Measurements from ENCODE around the gene EPHA10.

The EPHA10 gene

GRCh38 chr1:37755290-37755689 lies 9.6 kb downstream of the EPHA10 start:
- Histone ChIP-seq H3K4me1 (ENCODE audit: control insufficient read depth in 5 of 5, insufficient read depth in 5 of 5, low read length in 5 of 5) (peaks cover 0 to 4% (median 0%) of the 10 kb centered on the region in 5 donors), H3K9ac (ENCODE audit: low read length in 5 of 5) (no peak overlapping the region), H3K27me3 (ENCODE audit: control insufficient read depth in 5 of 5, insufficient read depth in 4 of 5, low read length in 5 of 5) (peaks cover 15 to 55% (median 34%) of the 10 kb centered on the region in 5 donors), H3K27ac (ENCODE audit: low read depth, low read length) (no peak overlapping the region), H3K36me3 (ENCODE audit: control insufficient read depth in 5 of 5, insufficient read depth in 5 of 5, low read length in 5 of 5) (no peaks in the 10 kb centered on the region), H3K4me3 (ENCODE audit: low read depth in 1 of 5, low read length in 5 of 5) (no peak overlapping the region), H3K9me3 (ENCODE audit: control insufficient read depth in 5 of 5, low read length in 5 of 5) (no peaks in the 10 kb centered on the region)

GRCh38 chr1:37753473-37754321 lies 11.2 kb downstream of the EPHA10 start:
- H3K36me3 ChIP-seq (ENCODE audit: control insufficient read depth in 5 of 5, insufficient read depth in 5 of 5, low read length in 5 of 5): no peaks in the 10 kb centered on the region

GRCh38 chr1:37752583-37753471 lies 12.1 kb downstream of the EPHA10 start:
- Histone ChIP-seq H3K4me3 (ENCODE audit: low read depth in 1 of 5, low read length in 5 of 5) (peak overlapping the region in 3 of 5 donors; percentile 29 to 56 (median 55)), H3K27ac (ENCODE audit: low read depth, low read length) (no peak overlapping the region), H3K27me3 (ENCODE audit: control insufficient read depth in 5 of 5, insufficient read depth in 4 of 5, low read length in 5 of 5) (peaks cover 12 to 40% (median 30%) of the 10 kb centered on the region in 5 donors), H3K9ac (ENCODE audit: low read length in 5 of 5) (no peak overlapping the region), H3K9me3 (ENCODE audit: control insufficient read depth in 5 of 5, low read length in 5 of 5) (no peaks in the 10 kb centered on the region), H3K36me3 (ENCODE audit: control insufficient read depth in 5 of 5, insufficient read depth in 5 of 5, low read length in 5 of 5) (no peaks in the 10 kb centered on the region), H3K4me1 (ENCODE audit: control insufficient read depth in 5 of 5, insufficient read depth in 5 of 5, low read length in 5 of 5) (peaks cover 0 to 4% (median 0%) of the 10 kb centered on the region in 5 donors)

More at GRCh38 chr1:37753473-37754321, 11.2 kb downstream of the EPHA10 start:
- Histone ChIP-seq H3K4me3 (ENCODE audit: low read depth in 1 of 5, low read length in 5 of 5) (no peak overlapping the region), H3K4me1 (ENCODE audit: control insufficient read depth in 5 of 5, insufficient read depth in 5 of 5, low read length in 5 of 5) (peaks cover 0 to 4% (median 0%) of the 10 kb centered on the region in 5 donors), H3K27me3 (ENCODE audit: control insufficient read depth in 5 of 5, insufficient read depth in 4 of 5, low read length in 5 of 5) (peaks cover 14 to 41% (median 33%) of the 10 kb centered on the region in 5 donors), H3K9ac (ENCODE audit: low read length in 5 of 5) (no peak overlapping the region), H3K27ac (ENCODE audit: low read depth, low read length) (no peak overlapping the region), H3K9me3 (ENCODE audit: control insufficient read depth in 5 of 5, low read length in 5 of 5) (no peaks in the 10 kb centered on the region)

- Histone ChIP-seq H3K9me3 (ENCODE audit: control insufficient read depth in 5 of 5, low read length in 5 of 5) (peaks cover 0 to 2% (median 2%) of the 10 kb centered on the region in 5 donors), H3K4me1 (ENCODE audit: control insufficient read depth in 5 of 5, insufficient read depth in 5 of 5, low read length in 5 of 5) (peaks cover 0 to 4% (median 0%) of the 10 kb centered on the region in 5 donors), H3K4me3 (ENCODE audit: low read depth in 1 of 5, low read length in 5 of 5) (no peak overlapping the region), H3K36me3 (ENCODE audit: control insufficient read depth in 5 of 5, insufficient read depth in 5 of 5, low read length in 5 of 5) (no peaks in the 10 kb centered on the region), H3K9ac (ENCODE audit: low read length in 5 of 5) (no peak overlapping the region), H3K27ac (ENCODE audit: low read depth, low read length) (no peak overlapping the region), H3K27me3 (ENCODE audit: control insufficient read depth in 5 of 5, insufficient read depth in 4 of 5, low read length in 5 of 5) (peaks cover 12 to 38% (median 30%) of the 10 kb centered on the region in 5 donors)
These were observed 12.7 kb downstream of the EPHA10 start for GRCh38 chr1:37752213-37752582.

GRCh38 chr1:37748565-37748964 lies 16.4 kb downstream of the EPHA10 start:
- no peak overlapping the region for H3K27ac ChIP-seq (ENCODE audit: low read depth, low read length)
- no peak overlapping the region for H3K9ac ChIP-seq (ENCODE audit: low read length in 5 of 5)
- H3K36me3 ChIP-seq (ENCODE audit: control insufficient read depth in 5 of 5, insufficient read depth in 5 of 5, low read length in 5 of 5): no peaks in the 10 kb centered on the region
- H3K4me1 ChIP-seq (ENCODE audit: control insufficient read depth in 5 of 5, insufficient read depth in 5 of 5, low read length in 5 of 5): peaks cover 0 to 4% (median 0%) of the 10 kb centered on the region in 5 donors
- H3K27me3 ChIP-seq (ENCODE audit: control insufficient read depth in 5 of 5, insufficient read depth in 4 of 5, low read length in 5 of 5): peaks cover 5 to 15% (median 11%) of the 10 kb centered on the region in 5 donors
- H3K4me3 ChIP-seq (ENCODE audit: low read depth in 1 of 5, low read length in 5 of 5): no peak overlapping the region
- peaks cover 3 to 12% (median 8%) of the 10 kb centered on the region in 5 donors for H3K9me3 ChIP-seq (ENCODE audit: control insufficient read depth in 5 of 5, low read length in 5 of 5)

GRCh38 chr1:37746806-37747205 lies 18.1 kb downstream of the EPHA10 start:
- no peak overlapping the region for H3K27ac ChIP-seq (ENCODE audit: low read depth, low read length)
- H3K36me3 ChIP-seq (ENCODE audit: control insufficient read depth in 5 of 5, insufficient read depth in 5 of 5, low read length in 5 of 5): no peaks in the 10 kb centered on the region
- no peak overlapping the region for H3K9ac ChIP-seq (ENCODE audit: low read length in 5 of 5)
- no peaks in the 10 kb centered on the region for H3K4me1 ChIP-seq (ENCODE audit: control insufficient read depth in 5 of 5, insufficient read depth in 5 of 5, low read length in 5 of 5)
- peaks cover 0 to 12% (median 4%) of the 10 kb centered on the region in 5 donors for H3K27me3 ChIP-seq (ENCODE audit: control insufficient read depth in 5 of 5, insufficient read depth in 4 of 5, low read length in 5 of 5)
- H3K9me3 ChIP-seq (ENCODE audit: control insufficient read depth in 5 of 5, low read length in 5 of 5): peaks cover 6 to 12% (median 11%) of the 10 kb centered on the region in 5 donors
- no peak overlapping the region for H3K4me3 ChIP-seq (ENCODE audit: low read depth in 1 of 5, low read length in 5 of 5)

- no peak overlapping the region for H3K4me3 ChIP-seq (ENCODE audit: low read depth in 1 of 5, low read length in 5 of 5)
- no peak overlapping the region for H3K27ac ChIP-seq (ENCODE audit: low read depth, low read length)
- no peaks in the 10 kb centered on the region for H3K36me3 ChIP-seq (ENCODE audit: control insufficient read depth in 5 of 5, insufficient read depth in 5 of 5, low read length in 5 of 5)
- H3K4me1 ChIP-seq (ENCODE audit: control insufficient read depth in 5 of 5, insufficient read depth in 5 of 5, low read length in 5 of 5): no peaks in the 10 kb centered on the region
- H3K27me3 ChIP-seq (ENCODE audit: control insufficient read depth in 5 of 5, insufficient read depth in 4 of 5, low read length in 5 of 5): peaks cover 1 to 19% (median 5%) of the 10 kb centered on the region in 5 donors
- no peak overlapping the region for H3K9ac ChIP-seq (ENCODE audit: low read length in 5 of 5)
- H3K9me3 ChIP-seq (ENCODE audit: control insufficient read depth in 5 of 5, low read length in 5 of 5): peaks cover 3 to 8% (median 5%) of the 10 kb centered on the region in 5 donors
These were observed 23.3 kb downstream of the EPHA10 start for GRCh38 chr1:37741662-37742061.

GRCh38 chr1:37741130-37741529 lies 23.8 kb downstream of the EPHA10 start:
- no peak overlapping the region for H3K4me3 ChIP-seq (ENCODE audit: low read depth in 1 of 5, low read length in 5 of 5)
- H3K9me3 ChIP-seq (ENCODE audit: control insufficient read depth in 5 of 5, low read length in 5 of 5): peaks cover 0 to 6% (median 2%) of the 10 kb centered on the region in 5 donors
- H3K36me3 ChIP-seq (ENCODE audit: control insufficient read depth in 5 of 5, insufficient read depth in 5 of 5, low read length in 5 of 5): no peaks in the 10 kb centered on the region
- no peaks in the 10 kb centered on the region for H3K4me1 ChIP-seq (ENCODE audit: control insufficient read depth in 5 of 5, insufficient read depth in 5 of 5, low read length in 5 of 5)
- H3K27ac ChIP-seq (ENCODE audit: low read depth, low read length): no peak overlapping the region
- peaks cover 0 to 20% (median 5%) of the 10 kb centered on the region in 5 donors for H3K27me3 ChIP-seq (ENCODE audit: control insufficient read depth in 5 of 5, insufficient read depth in 4 of 5, low read length in 5 of 5)
- no peak overlapping the region for H3K9ac ChIP-seq (ENCODE audit: low read length in 5 of 5)

- H3K4me1 ChIP-seq (ENCODE audit: control insufficient read depth in 5 of 5, insufficient read depth in 5 of 5, low read length in 5 of 5): no peaks in the 10 kb centered on the region
- no peak overlapping the region for H3K9ac ChIP-seq (ENCODE audit: low read length in 5 of 5)
- H3K27me3 ChIP-seq (ENCODE audit: control insufficient read depth in 5 of 5, insufficient read depth in 4 of 5, low read length in 5 of 5): peaks cover 11 to 36% (median 18%) of the 10 kb centered on the region in 5 donors
- peaks cover 0 to 6% (median 2%) of the 10 kb centered on the region in 5 donors for H3K9me3 ChIP-seq (ENCODE audit: control insufficient read depth in 5 of 5, low read length in 5 of 5)
- H3K4me3 ChIP-seq (ENCODE audit: low read depth in 1 of 5, low read length in 5 of 5): no peak overlapping the region
- H3K36me3 ChIP-seq (ENCODE audit: control insufficient read depth in 5 of 5, insufficient read depth in 5 of 5, low read length in 5 of 5): no peaks in the 10 kb centered on the region
- no peak overlapping the region for H3K27ac ChIP-seq (ENCODE audit: low read depth, low read length)
These were observed 25.7 kb downstream of the EPHA10 start for GRCh38 chr1:37739222-37739621.
